Chondrocyte (in vitro differentiated cells): Measurements from ENCODE around the gene MEF2D. TPM values are rescaled to one million over a fixed set of nuclear protein-coding genes. Genes with fewer than 3 reads are reported as not detected.

Source experiments
- DNase-seq: peaks from one replicate; pipeline ENCODE4 v3.0.0; 2021; ENCODE audit warnings: mixed read lengths, low spot score
- H3K27ac Mint-ChIP-seq: one replicate; pipeline ENCODE4 v1.8.0; 2021; ENCODE audit warnings: mild to moderate bottlenecking, moderate library complexity, mixed read lengths; ENCODE audit not compliant: unreplicated experiment
- H3K27me3 Mint-ChIP-seq: 2 replicates; pipeline ENCODE4 v1.8.0; 2021; ENCODE audit warnings: low read depth, mixed read lengths
- H3K36me3 Mint-ChIP-seq: 2 replicates; pipeline ENCODE4 v1.8.0; 2021; ENCODE audit warnings: low read depth, mixed read lengths
- H3K4me1 Mint-ChIP-seq: 2 replicates; pipeline ENCODE4 v1.8.0; 2021; ENCODE audit warnings: low read depth, mild to moderate bottlenecking, mixed read lengths
- H3K4me3 Mint-ChIP-seq: one replicate; pipeline ENCODE4 v1.8.0; 2021; ENCODE audit warnings: mild to moderate bottlenecking, moderate library complexity, mixed read lengths; ENCODE audit not compliant: unreplicated experiment
- H3K9me3 Mint-ChIP-seq: 2 replicates; pipeline ENCODE4 v1.8.0; 2021; ENCODE audit warnings: low read depth, mixed read lengths
- total RNA-seq: library from RNA; stranded (reverse); gene quantifications from 3 replicates; pipeline ENCODE4 v1.2.1, GENCODE V29; 2021
- TF ChIP-seq, protein P1 (sequence below): fragments of 200-600 bp; sonication (generic); IDR thresholded peaks from 2 replicates; pipeline ENCODE4 v1.5.0; 2021; ENCODE audit warnings: antibody characterized with exemption, mild to moderate bottlenecking, moderate library complexity

MEF2D gene
- total RNA-seq, 1 donor from 2014 or later, result 62.0 TPM

DNA sequence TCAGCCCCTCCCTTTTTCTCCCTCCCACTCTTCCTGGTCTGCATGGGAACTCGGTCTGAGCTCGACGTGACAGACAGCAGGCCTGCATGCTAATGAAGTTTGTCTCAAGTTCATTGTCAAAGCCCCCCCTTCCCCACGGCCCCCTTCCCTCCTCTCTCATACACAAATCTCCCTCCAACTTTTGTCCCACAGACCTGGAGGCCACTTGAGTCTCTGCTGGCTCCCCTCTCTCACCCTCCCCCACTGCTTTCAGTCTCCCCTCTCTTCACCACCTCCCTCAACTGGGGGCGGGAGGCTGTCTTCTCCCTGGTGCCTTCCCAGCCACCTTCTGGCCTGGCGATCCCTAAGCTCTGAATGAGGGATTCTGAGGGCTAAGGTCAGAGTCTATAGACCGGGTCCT is 70.3 kb downstream of the MEF2D start:
- peaks cover 93% of the 10 kb centered on the region for H3K27me3 Mint-ChIP-seq
- H3K4me1 Mint-ChIP-seq, result peaks cover 3% of the 10 kb centered on the region
- no peak for DNase-seq
- no peak overlapping the region for H3K4me3 Mint-ChIP-seq
- no peak overlapping the region for H3K27ac Mint-ChIP-seq
- H3K36me3 Mint-ChIP-seq, result peaks cover 4% of the 10 kb centered on the region
- TF ChIP-seq, protein P1, sequence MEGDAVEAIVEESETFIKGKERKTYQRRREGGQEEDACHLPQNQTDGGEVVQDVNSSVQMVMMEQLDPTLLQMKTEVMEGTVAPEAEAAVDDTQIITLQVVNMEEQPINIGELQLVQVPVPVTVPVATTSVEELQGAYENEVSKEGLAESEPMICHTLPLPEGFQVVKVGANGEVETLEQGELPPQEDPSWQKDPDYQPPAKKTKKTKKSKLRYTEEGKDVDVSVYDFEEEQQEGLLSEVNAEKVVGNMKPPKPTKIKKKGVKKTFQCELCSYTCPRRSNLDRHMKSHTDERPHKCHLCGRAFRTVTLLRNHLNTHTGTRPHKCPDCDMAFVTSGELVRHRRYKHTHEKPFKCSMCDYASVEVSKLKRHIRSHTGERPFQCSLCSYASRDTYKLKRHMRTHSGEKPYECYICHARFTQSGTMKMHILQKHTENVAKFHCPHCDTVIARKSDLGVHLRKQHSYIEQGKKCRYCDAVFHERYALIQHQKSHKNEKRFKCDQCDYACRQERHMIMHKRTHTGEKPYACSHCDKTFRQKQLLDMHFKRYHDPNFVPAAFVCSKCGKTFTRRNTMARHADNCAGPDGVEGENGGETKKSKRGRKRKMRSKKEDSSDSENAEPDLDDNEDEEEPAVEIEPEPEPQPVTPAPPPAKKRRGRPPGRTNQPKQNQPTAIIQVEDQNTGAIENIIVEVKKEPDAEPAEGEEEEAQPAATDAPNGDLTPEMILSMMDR, result no peak
- no peaks in the 10 kb centered on the region for H3K9me3 Mint-ChIP-seq

DNA sequence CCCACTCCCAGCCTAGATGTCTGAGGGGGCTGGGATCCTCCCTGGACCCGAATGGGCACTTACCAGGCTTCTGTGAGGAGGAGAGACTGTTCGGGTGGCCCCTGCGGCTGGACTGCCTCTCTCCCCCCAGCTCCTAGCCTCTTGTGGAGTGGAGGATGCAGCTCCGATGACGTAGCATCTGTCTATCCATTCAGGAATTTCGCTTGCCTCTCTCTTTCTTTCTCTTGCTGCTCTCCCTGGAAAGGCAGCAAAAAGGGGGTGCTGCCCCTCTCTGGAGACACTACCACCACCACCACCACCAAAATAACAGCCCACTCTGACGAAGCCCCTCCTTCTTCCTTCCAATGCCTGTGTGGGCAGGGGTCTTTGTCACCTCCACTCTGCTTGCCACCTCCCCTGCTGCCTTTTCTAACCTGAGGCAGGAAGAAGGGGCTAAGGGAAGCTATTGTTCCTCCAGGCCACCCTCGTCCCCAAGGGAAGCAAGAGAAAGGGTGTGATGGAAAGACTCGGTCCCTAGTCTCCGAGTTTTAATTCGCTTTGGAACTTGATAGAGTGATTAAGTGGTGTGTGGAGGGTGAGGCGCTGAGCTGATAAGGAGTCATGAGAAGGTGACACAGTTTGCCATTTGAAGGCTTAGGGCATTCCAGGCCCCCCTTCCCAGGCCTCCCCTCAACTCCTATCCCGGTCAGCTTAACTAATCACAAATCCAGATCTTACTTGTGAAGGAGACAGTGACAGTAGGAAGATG is 71.1 kb downstream of the MEF2D start:
- H3K4me1 Mint-ChIP-seq, result no peaks in the 10 kb centered on the region
- H3K27me3 Mint-ChIP-seq, result peaks cover 93% of the 10 kb centered on the region
- no peak overlapping the region for H3K4me3 Mint-ChIP-seq
- no peak overlapping the region for H3K27ac Mint-ChIP-seq
- H3K9me3 Mint-ChIP-seq, result no peaks in the 10 kb centered on the region
- H3K36me3 Mint-ChIP-seq, result peaks cover 2% of the 10 kb centered on the region
- TF ChIP-seq, protein P1, result no peak
- DNase-seq, result no peak

DNA sequence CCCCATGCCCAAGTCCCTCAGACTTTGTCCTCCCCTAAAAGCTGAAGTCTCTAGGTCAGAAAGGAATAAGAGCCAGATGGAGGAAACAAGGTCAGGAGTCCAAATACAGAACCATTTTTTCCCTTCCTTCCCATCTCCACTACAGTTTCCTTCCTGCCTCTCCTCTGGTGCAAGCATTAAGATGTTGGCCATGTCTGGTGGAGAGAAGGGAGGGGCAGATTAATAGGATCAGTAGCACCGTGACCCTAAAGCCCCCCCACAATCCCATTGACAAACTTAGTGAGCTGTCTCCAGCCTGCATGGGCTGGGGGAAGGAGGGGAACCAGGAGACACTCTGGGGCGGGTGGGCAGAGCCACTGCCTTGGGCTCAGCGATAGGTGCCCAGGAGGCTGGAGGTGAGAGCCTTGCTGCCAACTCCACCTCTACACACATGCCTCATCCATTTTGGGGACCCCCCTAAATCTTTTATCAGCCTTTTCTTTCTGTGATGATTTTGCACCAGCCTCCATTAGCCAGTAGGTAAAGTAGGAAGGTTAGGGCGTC is 71.8 kb downstream of the MEF2D start:
- Mint-ChIP-seq H3K36me3 (peaks cover 2% of the 10 kb centered on the region), H3K4me3 (no peak overlapping the region), H3K9me3 (no peaks in the 10 kb centered on the region), H3K4me1 (no peaks in the 10 kb centered on the region), H3K27ac (no peak overlapping the region), H3K27me3 (peaks cover 93% of the 10 kb centered on the region)
- TF ChIP-seq, protein P1, result no peak
- no peak for DNase-seq

DNA sequence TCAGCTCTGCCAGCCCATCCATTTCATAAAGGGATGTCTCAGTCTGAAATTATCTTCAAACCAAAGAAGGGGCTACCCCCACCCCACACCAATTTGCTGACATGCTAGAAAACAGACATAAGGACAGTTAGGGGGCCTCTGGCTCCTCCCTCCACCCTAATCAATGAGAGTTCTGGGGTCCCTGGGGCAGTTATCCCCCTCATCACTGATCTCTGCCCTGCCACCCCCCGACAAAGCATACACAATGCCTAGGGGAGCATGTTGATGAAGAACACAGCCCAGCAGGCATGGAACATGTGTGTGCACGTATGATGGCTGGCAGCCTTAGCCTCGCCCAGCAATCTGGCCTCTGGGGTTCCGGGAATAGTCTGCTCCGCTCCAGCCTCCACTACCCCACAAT is 72.6 kb downstream of the MEF2D start:
- peaks cover 93% of the 10 kb centered on the region for H3K27me3 Mint-ChIP-seq
- H3K4me3 Mint-ChIP-seq, result no peak overlapping the region
- TF ChIP-seq, protein P1, result no peak
- no peaks in the 10 kb centered on the region for H3K9me3 Mint-ChIP-seq
- H3K27ac Mint-ChIP-seq, result no peak overlapping the region
- DNase-seq, result no peak
- H3K36me3 Mint-ChIP-seq, result peaks cover 2% of the 10 kb centered on the region
- H3K4me1 Mint-ChIP-seq, result no peaks in the 10 kb centered on the region

DNA sequence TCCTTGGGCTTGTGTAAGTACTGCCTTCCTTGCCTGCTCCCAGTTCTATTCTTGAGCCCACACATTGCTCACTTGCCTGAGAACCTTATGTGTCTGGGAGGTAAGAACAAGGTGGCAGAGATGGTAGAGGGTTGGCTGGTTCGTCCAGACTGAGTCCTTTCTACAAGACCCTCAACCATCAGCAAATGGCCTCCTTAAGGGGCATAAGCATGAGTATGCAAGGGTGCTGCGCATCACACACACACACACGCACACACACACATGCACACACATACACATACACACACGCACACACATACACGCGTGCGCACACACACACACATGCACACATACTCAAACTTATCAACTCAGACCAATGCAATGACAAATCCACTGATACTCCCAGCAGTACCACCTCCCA is 74.6 kb downstream of the MEF2D start:
- no peak for DNase-seq
- peaks cover 91% of the 10 kb centered on the region for H3K27me3 Mint-ChIP-seq
- TF ChIP-seq, protein P1, result no peak
- peaks cover 9% of the 10 kb centered on the region for H3K4me1 Mint-ChIP-seq
- H3K27ac Mint-ChIP-seq, result no peak overlapping the region
- no peak overlapping the region for H3K4me3 Mint-ChIP-seq
- peaks cover 2% of the 10 kb centered on the region for H3K36me3 Mint-ChIP-seq
- H3K9me3 Mint-ChIP-seq, result no peaks in the 10 kb centered on the region
